SK-N-SH (cell line): ENCODE data around the gene NCKAP5. TPM values are rescaled to one million over a fixed set of nuclear protein-coding genes. Genes with fewer than 3 reads are reported as not detected.

ENCODE experiments used
- CTCF ChIA-PET: fragments of 300-600, 350-600 bp; formaldehyde crosslinking; extraction: SDS; loops from one replicate; lab custom pipeline; 2021; lab: Yijun Ruan, JAX
- POLR2A ChIA-PET: fragments of 350-600 bp; sonication (Branson Sonifier 250); formaldehyde crosslinking; extraction: SDS; loops from one replicate; lab custom pipeline; 2020; ENCODE audit warnings: antibody characterized with exemption, inconsistent platforms; lab: Yijun Ruan, JAX
- DNase-seq: peaks from one replicate; pipeline ENCODE4 v3.0.0; 2012
- H2AFZ ChIP-seq: fragments of 200-600 bp; sonication (generic); 2 replicates; pipeline ENCODE4 v1.8.1; 2016; ENCODE audit warnings: antibody characterized with exemption, mild to moderate bottlenecking, low read depth
- H3F3A ChIP-seq: fragments of 200-600 bp; sonication (generic); replicated peaks from 2 replicates; pipeline ENCODE3; 2016; ENCODE audit warnings: antibody characterized with exemption, mild to moderate bottlenecking; ENCODE audit not compliant: insufficient read depth
- H3K27ac ChIP-seq, 2 experiments: fragments of 200-500 bp in 1 of 2; fragments of 200-600 bp in 1 of 2; sonication (Bioruptor generic) in 1 of 2; sonication (generic), shearing (Covaris generic) in 1 of 2; 2 replicates each; pipeline versions ENCODE4 v1.5.1 to v1.6.1; 2014 to 2016; ENCODE audit warnings: low read depth in 2 of 2, inconsistent platforms in 1 of 2, low read length in 1 of 2, mild to moderate bottlenecking in 1 of 2, mixed read lengths in 1 of 2
- H3K27me3 ChIP-seq: fragments of 200-600 bp; sonication (generic), shearing (Covaris generic); 2 replicates; pipeline ENCODE4 v1.6.1; 2016; ENCODE audit warnings: mixed run types; ENCODE audit not compliant: insufficient read depth
- H3K36me3 ChIP-seq, 2 experiments: fragments of 200-500 bp in 1 of 2; fragments of 200-600 bp in 1 of 2; sonication (Bioruptor generic) in 1 of 2; sonication (generic) in 1 of 2; replicated peaks in 1 of 2; 2 replicates each; pipeline versions ENCODE3 to v1.5.1; 2014 to 2016; ENCODE audit warnings: low read length in 1 of 2, mild to moderate bottlenecking in 1 of 2; ENCODE audit not compliant: insufficient read depth in 2 of 2, control insufficient read depth in 1 of 2
- H3K4me1 ChIP-seq, 2 experiments: fragments of 200-500 bp in 1 of 2; fragments of 200-600 bp in 1 of 2; sonication (Bioruptor generic) in 1 of 2; sonication (generic), shearing (Covaris generic) in 1 of 2; 2 replicates each; pipeline versions ENCODE4 v1.5.1 to v1.6.1; 2014 to 2016; ENCODE audit warnings: low read depth in 1 of 2, low read length in 1 of 2, mixed run types in 1 of 2; ENCODE audit not compliant: insufficient read depth in 2 of 2, control insufficient read depth in 1 of 2
- H3K4me2 ChIP-seq: fragments of 200-600 bp; sonication (generic), shearing (Covaris generic); 2 replicates; pipeline ENCODE4 v1.6.1; 2017; ENCODE audit warnings: mixed run types
- H3K4me3 ChIP-seq, 2 experiments: fragments of 200-500 bp in 1 of 2; fragments of 200-600 bp in 1 of 2; sonication (Bioruptor generic) in 1 of 2; sonication (generic), shearing (Covaris generic) in 1 of 2; 2 replicates each; pipeline versions ENCODE4 v1.5.1 to v1.8.1; 2014 to 2016; ENCODE audit warnings: low read depth in 2 of 2, inconsistent platforms in 1 of 2, low read length in 1 of 2, mild to moderate bottlenecking in 1 of 2, mixed read lengths in 1 of 2, moderate library complexity in 1 of 2
- H3K79me2 ChIP-seq: fragments of 200-600 bp; sonication (generic); 2 replicates; pipeline ENCODE4 v1.8.1; 2017; ENCODE audit warnings: mild to moderate bottlenecking; ENCODE audit not compliant: insufficient read depth
- H3K9ac ChIP-seq: fragments of 200-600 bp; sonication (generic); 2 replicates; pipeline ENCODE4 v1.6.1; 2017; ENCODE audit warnings: mixed run types
- H3K9me2 ChIP-seq: fragments of 200-600 bp; sonication (generic); 2 replicates; pipeline ENCODE4 v1.6.1; 2017; ENCODE audit warnings: mixed run types
- H3K9me3 ChIP-seq: fragments of 200-600 bp; sonication (generic); 2 replicates; pipeline ENCODE4 v1.6.1; 2017; ENCODE audit warnings: mixed run types, mild to moderate bottlenecking, moderate library complexity
- H4K20me1 ChIP-seq: fragments of 200-600 bp; sonication (generic); 2 replicates; pipeline ENCODE4 v1.6.1; 2017; ENCODE audit warnings: mild to moderate bottlenecking, mixed run types; ENCODE audit not compliant: insufficient read depth
- CTCF ChIP-seq: fragments of 200-600 bp; sonication (generic); IDR thresholded peaks from 2 replicates; pipeline ENCODE4 v1.6.1; 2017; ENCODE audit warnings: antibody characterized with exemption, mild to moderate bottlenecking, moderate library complexity
- FOXJ3 ChIP-seq: sonication (generic); formaldehyde crosslinking; IDR thresholded peaks from 2 replicates; pipeline ENCODE4 v1.5.1; 2020; ENCODE audit warnings: mild to moderate bottlenecking, missing genetic modification reagents
- GATA2 ChIP-seq: sonication (generic); formaldehyde crosslinking; IDR thresholded peaks from 2 replicates; pipeline ENCODE4 v1.5.0; 2020; ENCODE audit warnings: mild to moderate bottlenecking, missing genetic modification reagents
- JUND ChIP-seq: IDR thresholded peaks from 2 replicates; pipeline ENCODE4 v1.4.0; 2012
- MEF2A ChIP-seq: IDR thresholded peaks from 2 replicates; pipeline ENCODE4 v1.4.0; 2012; ENCODE audit warnings: low read depth, borderline replicate concordance
- MXI1 ChIP-seq: IDR thresholded peaks from 2 replicates; pipeline ENCODE4 v1.6.1; 2012; ENCODE audit warnings: mild to moderate bottlenecking, low read depth, low read length, improper control_type of control experiment
- NRF1 ChIP-seq: IDR thresholded peaks from 2 replicates; pipeline ENCODE4 v1.6.1; 2012; ENCODE audit warnings: low read depth, mild to moderate bottlenecking, low read length
- PBX3 ChIP-seq: IDR thresholded peaks from 2 replicates; pipeline ENCODE4; 2012
- POLR2AphosphoS5 ChIP-seq: IDR thresholded peaks from 2 replicates; pipeline ENCODE4 v1.6.1; 2012; ENCODE audit warnings: low read depth, low read length
- RAD21 ChIP-seq: IDR thresholded peaks from 2 replicates; pipeline ENCODE4 v1.6.1; 2012; ENCODE audit warnings: mild to moderate bottlenecking, low read length
- RFX5 ChIP-seq: IDR thresholded peaks from 2 replicates; pipeline ENCODE4 v1.6.1; 2012; ENCODE audit warnings: mild to moderate bottlenecking, improper control_type of control experiment, low read length
- RXRA ChIP-seq: IDR thresholded peaks from 2 replicates; pipeline ENCODE4 v1.4.0; 2012; ENCODE audit warnings: low read depth, mild to moderate bottlenecking, borderline replicate concordance
- SIN3A ChIP-seq: IDR thresholded peaks from 2 replicates; pipeline ENCODE4 v1.6.1; 2012; ENCODE audit warnings: low read depth, mild to moderate bottlenecking, low read length, moderate library complexity, borderline replicate concordance
- TAF1 ChIP-seq: IDR thresholded peaks from 2 replicates; pipeline ENCODE4 v1.6.1; 2012; ENCODE audit warnings: low read depth, mild to moderate bottlenecking, low read length, moderate library complexity, borderline replicate concordance
- TEAD4 ChIP-seq: IDR thresholded peaks from 2 replicates; pipeline ENCODE4 v1.4.0; 2012; ENCODE audit warnings: mild to moderate bottlenecking, borderline replicate concordance; ENCODE audit not compliant: insufficient read depth
- USF1 ChIP-seq: IDR thresholded peaks from 2 replicates; pipeline ENCODE4 v1.4.0; 2012; ENCODE audit warnings: low read depth, borderline replicate concordance
- USF2 ChIP-seq: fragments of 150-350 bp; IDR thresholded peaks from 2 replicates; pipeline ENCODE4 v1.6.1; 2017; ENCODE audit warnings: antibody characterized with exemption, low read length, low read depth, borderline replicate concordance
- YY1 ChIP-seq: IDR thresholded peaks from 2 replicates; pipeline ENCODE4 v1.4.0; 2012; ENCODE audit warnings: low read depth, mild to moderate bottlenecking
- WGBS: methylation state at CpG from one replicate; pipeline ENCODE4 v1.1.6; 2017; ENCODE audit warnings: low lambda C conversion rate; 5-methylcytosine and 5-hydroxymethylcytosine counted together
- polyA plus RNA-seq, 3 experiments: library from polyadenylated mRNA; depleted of rRNA; stranded (reverse); fragments of >200 nt; gene quantifications; 2 replicates each; pipeline ENCODE4 v1.2.3, GENCODE V29; 2012

NCKAP5 gene
- polyA plus RNA-seq, 1 of the 3 experiments (the other 2 are of a cell fraction): 0.02 TPM

- Histone ChIP-seq H3K27ac (no peak overlapping the region), H3K9me3 (no peaks in the 10 kb centered on the region), H3K79me2 (no peaks in the 10 kb centered on the region), H3K9me2 (no peaks in the 10 kb centered on the region), H3K4me2 (no peak overlapping the region), H2AFZ (no peak overlapping the region), H3K27me3 (no peaks in the 10 kb centered on the region), H3K9ac (no peak overlapping the region), H3K4me1 (no peaks in the 10 kb centered on the region), H4K20me1 (no peaks in the 10 kb centered on the region), H3K36me3 (no peaks in the 10 kb centered on the region), H3F3A (no peaks in the 10 kb centered on the region), H3K4me3 (no peak overlapping the region)
- no peak for DNase-seq
- TF ChIP-seq SIN3A (no peak), FOXJ3 (no peak), POLR2AphosphoS5 (no peak)
- ChIA-PET POLR2A (interaction anchor here (0.7 kb wide), 1 partner anchor 46 kb away, joined by 3 read pairs; no protein-coding TSS in a partner anchor), CTCF (no interaction called here)
- WGBS: 62% methylated on average over 5 of the region's 5 CpGs
These were observed 443.8 kb downstream of the NCKAP5 start for GRCh38 chr2:133124446-133124845.

GRCh38 chr2:133123904-133124303, 444.4 kb downstream of the NCKAP5 start:
- Histone ChIP-seq H2AFZ (no peak overlapping the region), H3K27ac (no peak overlapping the region), H3K79me2 (no peaks in the 10 kb centered on the region), H3K36me3 (no peaks in the 10 kb centered on the region), H3K9me3 (no peaks in the 10 kb centered on the region), H4K20me1 (no peaks in the 10 kb centered on the region), H3F3A (no peaks in the 10 kb centered on the region), H3K4me1 (no peaks in the 10 kb centered on the region), H3K9me2 (no peaks in the 10 kb centered on the region), H3K27me3 (no peaks in the 10 kb centered on the region), H3K4me2 (no peak overlapping the region), H3K4me3 (no peak overlapping the region), H3K9ac (no peak overlapping the region)
- DNase-seq: no peak
- ChIA-PET CTCF (no interaction called here), POLR2A (interaction anchor here (0.7 kb wide), 1 partner anchor 45 kb away, joined by 3 read pairs; no protein-coding TSS in a partner anchor)
- TF ChIP-seq GATA2 (CRISPR knock-in tag): no peak
- TF ChIP-seq MXI1: no peak
- no peak for TF ChIP-seq RFX5
- no peak for TF ChIP-seq TEAD4
- TF ChIP-seq YY1: no peak
- no peak for TF ChIP-seq JUND
- no peak for TF ChIP-seq NRF1
- no peak for TF ChIP-seq USF1
- TF ChIP-seq CTCF: no peak
- TF ChIP-seq MEF2A: no peak
- no peak for TF ChIP-seq RXRA
- no peak for TF ChIP-seq PBX3
- no peak for TF ChIP-seq RAD21
- TF ChIP-seq USF2: no peak
- no peak for TF ChIP-seq TAF1
- 73% methylated on average over 5 of the region's 5 CpGs for WGBS
